Endothelial cell of hepatic sinusoid (primary cell): Measurements from ENCODE around the gene ARMS2.

Source experiments
- in situ Hi-C: cut with HindIII; loops from 2 replicates; pipeline ENCODE4 v1.10.0; 2017; ENCODE audit warnings: low sequenced_read_pairs

The ARMS2 gene

GRCh38 chr10:122450353-122450990 is 4.0 kb upstream of the ARMS2 start:
- in situ Hi-C loops = no loop called here

GRCh38 chr10:122454071-122454470 is 382 bp upstream of the ARMS2 start:
- in situ Hi-C loops = no loop called here

- in situ Hi-C loops = no loop called here
These were observed 1.1 kb downstream of the ARMS2 start for GRCh38 chr10:122455376-122456079.

GRCh38 chr10:122457934-122458333 is 3.5 kb downstream of the ARMS2 start:
- in situ Hi-C loops = no loop called here

GRCh38 chr10:122458693-122459092 is 4.2 kb downstream of the ARMS2 start:
- in situ Hi-C loops = no loop called here

- in situ Hi-C loops = no loop called here
These were observed 5.3 kb downstream of the ARMS2 start for GRCh38 chr10:122459561-122460273.

GRCh38 chr10:122460891-122461293 is 6.4 kb downstream of the ARMS2 start:
- in situ Hi-C loops = no loop called here

- in situ Hi-C loops = no loop called here
These were observed 6.9 kb downstream of the ARMS2 start, which contains the start of gene HTRA1 for GRCh38 chr10:122461367-122461728. Gene HTRA1, plus strand, starts transcription at chr10:122461553. Its CDS starts 100 bp downstream, at chr10:122461653.

GRCh38 chr10:122461729-122462532 is 7.5 kb downstream of the ARMS2 start:
- in situ Hi-C loops = no loop called here

GRCh38 chr10:122462533-122463465 is 8.3 kb downstream of the ARMS2 start:
- in situ Hi-C loops = no loop called here

- in situ Hi-C loops = no loop called here
These were observed 9.2 kb downstream of the ARMS2 start for GRCh38 chr10:122463466-122464249.

GRCh38 chr10:122464250-122464510 is 9.7 kb downstream of the ARMS2 start:
- in situ Hi-C loops = no loop called here

GRCh38 chr10:122464586-122464985 is 10.1 kb downstream of the ARMS2 start:
- in situ Hi-C loops = no loop called here

GRCh38 chr10:122465401-122466040 is 11.1 kb downstream of the ARMS2 start:
- in situ Hi-C loops = no loop called here

GRCh38 chr10:122466951-122467381 is 12.5 kb downstream of the ARMS2 start:
- in situ Hi-C loops = no loop called here

- in situ Hi-C loops = no loop called here
These were observed 13.2 kb downstream of the ARMS2 start for GRCh38 chr10:122467701-122468100.

GRCh38 chr10:122468307-122468925 is 14.0 kb downstream of the ARMS2 start:
- in situ Hi-C loops = no loop called here

GRCh38 chr10:122468926-122469781 is 14.7 kb downstream of the ARMS2 start:
- in situ Hi-C loops = no loop called here
